Mesendoderm (in vitro differentiated cells): ENCODE measurements around the gene IGF1R.

Source experiments
- DNase-seq: peaks from one replicate; pipeline ENCODE4 v3.0.0; 2013
- H2AK5ac ChIP-seq: 2 replicates; pipeline ENCODE4 v1.6.1; 2013; ENCODE audit warnings: low read length, inconsistent platforms
- H2BK120ac ChIP-seq: 2 replicates; pipeline ENCODE4 v1.6.1; 2013; ENCODE audit warnings: low read depth, mild to moderate bottlenecking, low read length, moderate library complexity, mixed read lengths
- H2BK15ac ChIP-seq: replicated peaks from 2 replicates; pipeline ENCODE4 v1.6.1; 2013; ENCODE audit warnings: low read depth, mild to moderate bottlenecking, moderate library complexity
- H2BK5ac ChIP-seq: 2 replicates; pipeline ENCODE4 v1.6.1; 2013; ENCODE audit warnings: low read length, inconsistent platforms
- H3K18ac ChIP-seq: 2 replicates; pipeline ENCODE4 v1.6.1; 2013; ENCODE audit warnings: mild to moderate bottlenecking, low read length, mixed read lengths
- H3K23ac ChIP-seq: one replicate; pipeline ENCODE4 v1.6.1; 2013; ENCODE audit warnings: low read length
- H3K27ac ChIP-seq: 2 replicates; pipeline ENCODE4 v1.5.1; 2013; ENCODE audit warnings: low read depth, mild to moderate bottlenecking, inconsistent platforms, low read length, moderate library complexity
- H3K27me3 ChIP-seq: 2 replicates; pipeline ENCODE4 v1.6.1; 2013; ENCODE audit warnings: low read length, control low read depth, mild to moderate bottlenecking, inconsistent platforms; ENCODE audit not compliant: insufficient read depth, poor library complexity
- H3K36me3 ChIP-seq: 2 replicates; pipeline ENCODE4 v1.6.1; 2013; ENCODE audit warnings: low read length, inconsistent platforms; ENCODE audit not compliant: control insufficient read depth, insufficient read depth
- H3K4ac ChIP-seq: one replicate; pipeline ENCODE4 v1.6.1; 2013; ENCODE audit warnings: low read depth, mild to moderate bottlenecking, low read length, moderate library complexity
- H3K4me1 ChIP-seq: 2 replicates; pipeline ENCODE4 v1.6.1; 2013; ENCODE audit warnings: low read depth, low read length, inconsistent platforms; ENCODE audit not compliant: control insufficient read depth
- H3K4me2 ChIP-seq: 2 replicates; pipeline ENCODE4 v1.6.1; 2013; ENCODE audit warnings: low read length
- H3K4me3 ChIP-seq: 2 replicates; pipeline ENCODE4 v1.5.1; 2013; ENCODE audit warnings: mild to moderate bottlenecking, low read length
- H3K56ac ChIP-seq: one replicate; pipeline ENCODE4 v1.6.1; 2013; ENCODE audit warnings: low read length
- H3K79me1 ChIP-seq: 2 replicates; pipeline ENCODE4 v1.6.1; 2013; ENCODE audit warnings: low read length, inconsistent platforms
- H3K79me2 ChIP-seq: 2 replicates; pipeline ENCODE4 v1.6.1; 2013; ENCODE audit warnings: mild to moderate bottlenecking, low read length; ENCODE audit not compliant: control insufficient read depth, insufficient read depth
- H3K9ac ChIP-seq: 2 replicates; pipeline ENCODE4 v1.6.1; 2013; ENCODE audit warnings: low read length, inconsistent platforms
- H4K5ac ChIP-seq: one replicate; pipeline ENCODE4 v1.6.1; 2013; ENCODE audit warnings: low read length
- H4K8ac ChIP-seq: one replicate; pipeline ENCODE4 v1.6.1; 2013; ENCODE audit warnings: low read depth, mild to moderate bottlenecking, control low read depth, low read length, moderate library complexity
- WGBS: extraction: QIAGEN DNeasy Blood & Tissue Kit; methylation state at CpG from one replicate; pipeline ENCODE4 v1.1.7; 2013; ENCODE audit warnings: low lambda C conversion rate, missing lambda C conversion rate; ENCODE audit not compliant: insufficient coverage; ENCODE audit errors: extremely low coverage; 5-methylcytosine and 5-hydroxymethylcytosine counted together

IGF1R gene

DNA sequence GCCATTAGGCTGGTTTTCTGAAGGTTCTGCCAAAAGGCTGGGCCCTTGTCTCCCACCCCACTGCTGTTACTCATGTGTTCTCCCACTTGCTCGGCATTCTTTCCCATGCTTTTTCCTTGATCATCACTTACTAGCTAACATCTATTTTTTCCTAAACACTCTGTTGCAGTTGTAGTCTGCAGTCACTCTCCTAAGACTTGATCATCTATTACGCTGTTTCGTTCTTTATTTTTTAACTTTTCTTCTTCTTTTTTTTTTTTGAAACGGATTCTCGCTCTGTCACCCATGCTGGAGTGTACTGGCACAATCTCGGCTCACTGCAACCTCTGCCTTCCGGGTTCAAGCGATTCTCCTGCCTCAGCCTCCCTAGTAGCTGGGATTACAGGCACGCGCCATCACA lies 176.3 kb downstream of the IGF1R start:
- Histone ChIP-seq H3K9ac (no peak overlapping the region), H3K27me3 (no peaks in the 10 kb centered on the region), H3K36me3 (no peaks in the 10 kb centered on the region), H3K79me2 (peaks cover 51% of the 10 kb centered on the region), H2AK5ac (no peak overlapping the region), H3K18ac (no peak overlapping the region), H4K5ac (no peak overlapping the region), H2BK5ac (no peak overlapping the region), H2BK15ac (no peak overlapping the region), H4K8ac (no peak overlapping the region), H3K4me3 (no peak overlapping the region), H3K79me1 (peaks cover 20% of the 10 kb centered on the region), H3K27ac (no peak overlapping the region), H3K23ac (no peak overlapping the region), H3K4me2 (no peak overlapping the region), H3K56ac (no peak overlapping the region), H3K4ac (no peak overlapping the region), H2BK120ac (no peak overlapping the region), H3K4me1 (peaks cover 11% of the 10 kb centered on the region)
- no peak for DNase-seq
- no CpG with 5 or more reads among the region's 10 CpGs for WGBS

DNA sequence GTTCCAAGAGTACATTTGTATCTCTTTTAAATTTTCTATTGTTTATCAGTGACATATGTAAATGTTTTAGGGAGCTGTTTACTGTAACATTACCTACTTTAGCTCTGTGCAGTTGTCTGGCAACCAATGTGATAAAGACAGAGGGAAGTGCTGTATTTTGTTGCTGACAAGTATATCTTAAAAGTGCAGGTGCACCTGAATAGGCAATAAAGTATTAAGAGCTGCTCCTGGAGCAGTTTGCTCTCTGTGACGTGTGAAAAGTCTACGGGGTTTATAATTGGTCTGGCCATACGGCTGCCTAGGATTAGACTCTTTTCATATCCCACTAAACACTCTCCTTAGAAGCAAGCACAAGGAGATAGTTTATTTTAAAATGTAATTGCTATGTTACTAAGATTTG lies 178.3 kb downstream of the IGF1R start:
- peaks cover 5% of the 10 kb centered on the region for H3K4me1 ChIP-seq
- no peaks in the 10 kb centered on the region for H3K27me3 ChIP-seq
- H2BK15ac ChIP-seq, result no peak overlapping the region
- no peak overlapping the region for H4K8ac ChIP-seq
- H3K56ac ChIP-seq, result no peak overlapping the region
- H3K4me2 ChIP-seq, result no peak overlapping the region
- no peak overlapping the region for H3K18ac ChIP-seq
- H3K27ac ChIP-seq, result no peak overlapping the region
- no peak overlapping the region for H4K5ac ChIP-seq
- H3K79me2 ChIP-seq, result peaks cover 53% of the 10 kb centered on the region
- H3K4ac ChIP-seq, result no peak overlapping the region
- no peak overlapping the region for H2BK120ac ChIP-seq
- H3K79me1 ChIP-seq, result peaks cover 24% of the 10 kb centered on the region
- WGBS, result no CpG with 5 or more reads among the region's 3 CpGs
- H3K36me3 ChIP-seq, result peaks cover 2% of the 10 kb centered on the region
- no peak for DNase-seq
- H3K23ac ChIP-seq, result no peak overlapping the region
- H3K9ac ChIP-seq, result no peak overlapping the region
- no peak overlapping the region for H2BK5ac ChIP-seq
- H3K4me3 ChIP-seq, result no peak overlapping the region
- H2AK5ac ChIP-seq, result no peak overlapping the region

DNA sequence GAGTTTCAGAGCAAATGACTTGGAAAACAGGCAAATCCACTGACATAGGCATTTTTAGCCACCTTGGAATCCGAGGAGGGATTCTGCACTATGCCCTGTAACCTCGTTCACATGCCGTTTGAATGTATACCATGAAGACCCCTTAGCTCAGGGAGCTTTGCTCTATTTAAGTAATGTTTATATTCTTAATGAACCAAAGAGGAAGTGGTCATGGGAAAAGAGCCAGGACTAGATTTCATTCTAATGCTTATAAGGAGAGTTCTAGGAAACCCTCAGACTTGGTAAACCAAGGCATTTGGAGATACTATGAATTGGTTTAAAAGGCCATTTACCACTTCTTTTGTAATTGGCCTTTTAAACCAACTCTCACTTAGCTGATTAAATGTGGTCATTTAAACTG lies 178.9 kb downstream of the IGF1R start:
- no peak overlapping the region for H2BK120ac ChIP-seq
- H3K27ac ChIP-seq, result no peak overlapping the region
- no peak overlapping the region for H4K5ac ChIP-seq
- H3K79me1 ChIP-seq, result peaks cover 25% of the 10 kb centered on the region
- H4K8ac ChIP-seq, result no peak overlapping the region
- DNase-seq, result no peak
- H3K4me2 ChIP-seq, result no peak overlapping the region
- no peak overlapping the region for H2BK15ac ChIP-seq
- no CpG with 5 or more reads among the region's 3 CpGs for WGBS
- no peak overlapping the region for H3K9ac ChIP-seq
- peaks cover 3% of the 10 kb centered on the region for H3K4me1 ChIP-seq
- no peak overlapping the region for H3K56ac ChIP-seq
- H3K23ac ChIP-seq, result no peak overlapping the region
- H2BK5ac ChIP-seq, result no peak overlapping the region
- H3K36me3 ChIP-seq, result peaks cover 2% of the 10 kb centered on the region
- no peak overlapping the region for H3K18ac ChIP-seq
- no peak overlapping the region for H3K4ac ChIP-seq
- peaks cover 51% of the 10 kb centered on the region for H3K79me2 ChIP-seq
- no peaks in the 10 kb centered on the region for H3K27me3 ChIP-seq
- no peak overlapping the region for H2AK5ac ChIP-seq
- H3K4me3 ChIP-seq, result no peak overlapping the region

DNA sequence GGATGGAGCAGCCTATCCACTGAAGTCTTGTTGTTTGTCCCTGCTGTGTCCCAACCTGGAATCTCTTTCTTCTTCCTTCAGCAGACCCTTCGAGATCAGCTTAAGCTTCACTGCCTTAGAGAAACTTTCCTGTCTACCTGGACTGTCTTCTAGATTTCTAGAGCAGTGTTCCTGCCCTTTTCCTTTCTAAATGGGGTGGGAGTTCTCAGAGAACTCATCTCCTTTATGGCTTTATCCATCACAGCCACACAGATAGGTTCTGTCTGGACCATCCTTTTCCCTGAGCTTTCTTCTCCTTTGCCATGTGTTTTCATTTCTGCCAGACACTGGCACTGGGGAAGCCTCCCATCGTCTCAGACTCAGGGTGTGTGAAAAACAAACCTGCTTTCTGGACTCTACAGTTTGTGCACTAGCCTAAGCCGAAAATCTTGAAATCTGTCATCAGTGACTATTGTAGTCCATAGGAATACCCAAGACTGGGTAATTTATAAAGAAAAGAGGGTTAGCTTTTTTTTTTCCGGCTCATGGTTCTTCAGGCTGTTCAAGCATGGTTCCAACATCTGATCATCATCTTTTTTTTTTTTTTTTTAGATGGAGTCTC lies 181.8 kb downstream of the IGF1R start:
- H4K5ac ChIP-seq, result no peak overlapping the region
- H3K4me1 ChIP-seq, result no peaks in the 10 kb centered on the region
- WGBS, result no CpG with 5 or more reads among the region's 4 CpGs
- H3K9ac ChIP-seq, result no peak overlapping the region
- H2AK5ac ChIP-seq, result no peak overlapping the region
- peaks cover 26% of the 10 kb centered on the region for H3K79me1 ChIP-seq
- H2BK120ac ChIP-seq, result no peak overlapping the region
- H2BK15ac ChIP-seq, result no peak overlapping the region
- H3K23ac ChIP-seq, result no peak overlapping the region
- H3K4ac ChIP-seq, result no peak overlapping the region
- H3K4me3 ChIP-seq, result no peak overlapping the region
- H3K4me2 ChIP-seq, result no peak overlapping the region
- H3K27me3 ChIP-seq, result no peaks in the 10 kb centered on the region
- H3K27ac ChIP-seq, result no peak overlapping the region
- peaks cover 2% of the 10 kb centered on the region for H3K36me3 ChIP-seq
- DNase-seq, result no peak
- H2BK5ac ChIP-seq, result no peak overlapping the region
- H4K8ac ChIP-seq, result no peak overlapping the region
- H3K79me2 ChIP-seq, result peaks cover 54% of the 10 kb centered on the region
- no peak overlapping the region for H3K18ac ChIP-seq
- no peak overlapping the region for H3K56ac ChIP-seq

DNA sequence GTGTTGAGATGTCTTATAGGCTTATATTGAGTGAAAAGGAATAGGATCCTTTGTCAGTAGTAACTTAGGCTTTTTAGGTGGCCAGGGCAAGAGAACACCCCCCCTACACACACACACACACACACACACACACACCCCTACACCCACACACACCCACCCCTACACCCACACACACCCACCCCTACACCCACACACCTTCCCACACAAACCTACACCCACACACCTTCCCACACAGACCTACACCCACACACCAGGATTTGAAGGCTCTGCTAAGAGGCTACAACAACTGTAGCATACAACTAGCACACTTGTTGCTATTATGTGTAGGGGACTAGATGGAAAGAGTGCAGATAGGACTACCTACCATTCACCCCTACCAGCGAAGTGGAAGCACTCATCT lies 186.6 kb downstream of the IGF1R start:
- Histone ChIP-seq H3K23ac (no peak overlapping the region), H2BK15ac (no peak overlapping the region), H4K5ac (no peak overlapping the region), H3K18ac (no peak overlapping the region), H4K8ac (no peak overlapping the region), H2BK120ac (no peak overlapping the region), H3K27me3 (no peaks in the 10 kb centered on the region), H3K56ac (no peak overlapping the region), H3K4me3 (no peak overlapping the region), H3K36me3 (peaks cover 2% of the 10 kb centered on the region), H3K4me1 (no peaks in the 10 kb centered on the region), H2AK5ac (no peak overlapping the region), H3K79me2 (peaks cover 55% of the 10 kb centered on the region), H3K9ac (no peak overlapping the region), H3K27ac (no peak overlapping the region), H3K4ac (no peak overlapping the region), H2BK5ac (no peak overlapping the region), H3K79me1 (peaks cover 31% of the 10 kb centered on the region), H3K4me2 (no peak overlapping the region)
- WGBS, result no CpG with 5 or more reads among the region's 1 CpG
- DNase-seq, result no peak

DNA sequence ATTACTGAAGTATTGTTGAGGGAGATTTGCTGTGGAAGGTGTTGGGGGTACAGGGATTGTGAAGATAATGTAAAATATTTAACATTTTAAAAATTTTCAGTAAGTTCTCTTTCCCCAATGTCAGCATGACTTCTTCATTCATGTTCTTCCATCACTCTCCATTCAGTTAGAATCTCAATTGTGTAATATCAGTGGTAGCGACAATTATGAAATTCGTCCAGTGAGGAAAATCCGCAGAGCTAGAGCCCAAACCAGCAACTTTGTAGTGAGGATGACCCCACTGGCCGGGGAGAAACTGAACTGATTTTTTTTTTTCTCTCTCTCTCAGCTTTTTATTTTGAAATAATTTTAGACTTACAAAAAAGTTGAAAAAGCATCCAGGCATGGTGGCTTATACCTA lies 187.5 kb downstream of the IGF1R start:
- no peak overlapping the region for H3K27ac ChIP-seq
- H3K23ac ChIP-seq, result no peak overlapping the region
- no peak overlapping the region for H4K8ac ChIP-seq
- no peak overlapping the region for H3K4me3 ChIP-seq
- no CpG with 5 or more reads among the region's 4 CpGs for WGBS
- no peak overlapping the region for H2BK5ac ChIP-seq
- no peak overlapping the region for H3K56ac ChIP-seq
- no peak for DNase-seq
- peaks cover 29% of the 10 kb centered on the region for H3K79me1 ChIP-seq
- no peak overlapping the region for H3K9ac ChIP-seq
- H3K4ac ChIP-seq, result no peak overlapping the region
- no peak overlapping the region for H2BK15ac ChIP-seq
- no peaks in the 10 kb centered on the region for H3K4me1 ChIP-seq
- peaks cover 50% of the 10 kb centered on the region for H3K79me2 ChIP-seq
- no peak overlapping the region for H3K18ac ChIP-seq
- H3K27me3 ChIP-seq, result no peaks in the 10 kb centered on the region
- no peak overlapping the region for H3K4me2 ChIP-seq
- no peak overlapping the region for H4K5ac ChIP-seq
- no peak overlapping the region for H2AK5ac ChIP-seq
- H3K36me3 ChIP-seq, result peaks cover 2% of the 10 kb centered on the region
- H2BK120ac ChIP-seq, result no peak overlapping the region
